Skeletal muscle satellite cell (primary cell): ENCODE data around the gene KRTAP27-1. TPM values are rescaled to one million over a fixed set of nuclear protein-coding genes. Genes with fewer than 3 reads are reported as not detected.

ENCODE experiments used
- H3K27me3 ChIP-seq: 2 replicates; pipeline ENCODE4 v1.7.0; 2013; ENCODE audit warnings: low read length; ENCODE audit not compliant: control insufficient read depth, insufficient read depth
- H3K36me3 ChIP-seq: 2 replicates; pipeline ENCODE4 v1.7.0; 2013; ENCODE audit warnings: mild to moderate bottlenecking, control low read depth, low read length; ENCODE audit not compliant: insufficient read depth
- H3K4me1 ChIP-seq: 2 replicates; pipeline ENCODE4 v1.7.0; 2013; ENCODE audit warnings: low read length; ENCODE audit not compliant: control insufficient read depth, insufficient read depth
- H3K4me2 ChIP-seq: 2 replicates; pipeline ENCODE4 v1.7.0; 2013; ENCODE audit warnings: mild to moderate bottlenecking, low read length
- H3K4me3 ChIP-seq: 2 replicates; pipeline ENCODE4 v1.7.0; 2013; ENCODE audit warnings: low read length
- H3K9ac ChIP-seq: 2 replicates; pipeline ENCODE4 v1.7.0; 2013; ENCODE audit warnings: mild to moderate bottlenecking, low read depth, low read length, moderate library complexity
- H3K9me3 ChIP-seq: replicated peaks from 2 replicates; pipeline ENCODE4 v1.7.0; 2013; ENCODE audit warnings: mild to moderate bottlenecking, control low read depth, low read length
- total RNA-seq: library from RNA; depleted of rRNA; stranded (reverse); fragments of >200 nt; gene quantifications from 2 replicates; pipeline ENCODE4 v1.2.3, GENCODE V29; 2012; rRNA removed

KRTAP27-1 gene, protein sequence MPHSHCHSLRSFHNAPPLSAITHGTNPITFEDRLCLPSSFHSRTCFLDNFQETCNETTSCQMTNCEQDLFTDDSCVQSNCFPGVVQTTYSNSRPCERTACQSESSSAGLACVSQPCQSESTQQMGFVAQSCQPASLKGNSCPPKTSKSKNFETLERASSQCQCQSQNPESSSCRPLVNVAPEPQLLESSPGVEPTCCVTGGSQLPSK
- total RNA-seq = not detected in 2 replicates

DNA sequence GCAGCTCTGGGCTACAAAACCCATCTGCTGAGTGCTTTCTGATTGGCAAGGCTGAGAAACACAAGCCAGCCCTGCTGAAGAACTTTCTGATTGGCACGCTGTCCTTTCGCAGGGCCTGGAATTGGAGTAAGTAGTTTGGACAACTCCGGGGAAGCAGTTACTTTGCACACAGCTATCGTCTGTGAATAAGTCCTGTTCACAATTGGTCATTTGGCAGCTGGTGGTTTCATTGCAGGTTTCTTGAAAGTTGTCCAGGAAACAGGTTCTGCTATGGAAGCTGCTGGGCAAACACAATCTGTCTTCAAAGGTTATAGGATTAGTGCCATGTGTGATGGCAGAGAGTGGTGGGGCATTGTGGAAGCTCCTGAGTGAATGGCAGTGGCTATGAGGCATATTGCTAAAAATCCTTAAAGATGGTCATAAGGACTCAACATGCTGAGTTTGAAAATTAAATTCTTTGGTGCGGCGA is at the start of gene KRTAP27-1:
Gene KRTAP27-1, minus strand, starts transcription at position 419 of the 469 bp plus-strand sequence. Its CDS starts 26 bp downstream, at position 393.
- H3K9me3 ChIP-seq = peaks cover 3% of the 10 kb centered on the region
- H3K36me3 ChIP-seq = no peaks in the 10 kb centered on the region
- no peaks in the 10 kb centered on the region for H3K4me1 ChIP-seq
- no peaks in the 10 kb centered on the region for H3K27me3 ChIP-seq
- H3K4me2 ChIP-seq = no peak within 1 kb of the TSS
- no peak within 1 kb of the TSS for H3K4me3 ChIP-seq
- no peak within 1 kb of the TSS for H3K9ac ChIP-seq

GRCh38 chr21:30382201-30382600 is 44.7 kb upstream of the KRTAP27-1 start:
- Histone ChIP-seq H3K4me3 (no peak overlapping the region), H3K27me3 (no peaks in the 10 kb centered on the region), H3K4me2 (no peak overlapping the region), H3K4me1 (no peaks in the 10 kb centered on the region), H3K36me3 (no peaks in the 10 kb centered on the region), H3K9ac (no peak overlapping the region), H3K9me3 (peaks cover 4% of the 10 kb centered on the region)

DNA sequence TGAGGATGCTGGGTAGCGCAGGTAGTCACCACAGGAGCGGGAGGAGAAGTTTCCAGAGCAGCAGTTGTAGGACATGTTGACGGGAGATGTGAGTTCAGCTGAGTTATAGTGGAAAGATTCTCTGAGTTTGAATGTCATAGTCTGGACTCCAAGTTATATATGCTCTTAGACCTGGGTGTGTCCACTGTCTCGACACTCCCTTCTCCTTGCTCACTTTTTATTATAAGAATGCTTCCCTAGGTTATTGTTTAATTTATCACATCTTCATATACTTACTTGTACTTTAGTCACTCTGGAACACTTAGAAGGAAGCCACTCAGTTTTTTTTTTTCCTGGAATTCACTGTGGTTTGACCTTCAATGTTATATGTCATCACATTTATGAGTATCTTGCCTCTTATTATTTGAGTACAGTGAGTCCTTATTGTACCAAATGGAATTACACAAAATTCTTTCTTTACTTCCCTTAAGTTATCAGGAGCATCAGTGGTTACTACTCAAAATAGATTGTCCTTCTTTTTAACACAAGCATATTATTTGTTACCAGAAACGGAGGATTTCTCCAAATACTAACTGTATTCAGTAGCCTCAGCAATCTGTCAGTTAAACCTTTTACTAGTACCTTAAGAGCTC is 34.8 kb upstream of the KRTAP27-1 start, which contains the start of gene KRTAP13-2:
Gene KRTAP13-2, minus strand, starts transcription at position 133 of the 632 bp plus-strand sequence. Its CDS starts 58 bp downstream, at position 75.
- Histone ChIP-seq H3K4me2 (no peak within 1 kb of the TSS), H3K9ac (no peak within 1 kb of the TSS), H3K36me3 (no peaks in the 10 kb centered on the region), H3K4me1 (no peaks in the 10 kb centered on the region), H3K9me3 (no peaks in the 10 kb centered on the region), H3K27me3 (no peaks in the 10 kb centered on the region), H3K4me3 (no peak within 1 kb of the TSS)

DNA sequence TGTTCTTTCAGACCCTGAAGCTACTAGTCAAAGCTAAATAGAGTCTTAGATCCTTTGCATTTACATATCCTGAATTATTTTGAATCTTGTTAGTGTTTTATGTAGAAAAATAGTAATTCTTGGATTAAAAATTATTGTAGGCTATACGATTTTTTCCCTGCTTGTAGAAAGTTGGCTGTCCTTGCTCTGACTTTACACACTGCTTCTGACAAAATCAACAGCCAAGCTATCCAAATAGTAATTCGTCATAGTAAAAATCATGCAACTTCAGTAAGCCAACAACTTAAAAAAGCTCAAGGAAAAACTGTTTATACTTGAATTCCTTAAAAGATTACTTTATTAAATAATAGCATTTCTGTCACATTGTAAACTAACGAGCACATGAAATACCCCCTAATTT is 18.4 kb upstream of the KRTAP27-1 start:
- peaks cover 4% of the 10 kb centered on the region for H3K9me3 ChIP-seq
- no peak overlapping the region for H3K4me2 ChIP-seq
- H3K4me3 ChIP-seq = no peak overlapping the region
- H3K4me1 ChIP-seq = no peaks in the 10 kb centered on the region
- no peak overlapping the region for H3K9ac ChIP-seq
- no peaks in the 10 kb centered on the region for H3K36me3 ChIP-seq
- no peaks in the 10 kb centered on the region for H3K27me3 ChIP-seq

DNA sequence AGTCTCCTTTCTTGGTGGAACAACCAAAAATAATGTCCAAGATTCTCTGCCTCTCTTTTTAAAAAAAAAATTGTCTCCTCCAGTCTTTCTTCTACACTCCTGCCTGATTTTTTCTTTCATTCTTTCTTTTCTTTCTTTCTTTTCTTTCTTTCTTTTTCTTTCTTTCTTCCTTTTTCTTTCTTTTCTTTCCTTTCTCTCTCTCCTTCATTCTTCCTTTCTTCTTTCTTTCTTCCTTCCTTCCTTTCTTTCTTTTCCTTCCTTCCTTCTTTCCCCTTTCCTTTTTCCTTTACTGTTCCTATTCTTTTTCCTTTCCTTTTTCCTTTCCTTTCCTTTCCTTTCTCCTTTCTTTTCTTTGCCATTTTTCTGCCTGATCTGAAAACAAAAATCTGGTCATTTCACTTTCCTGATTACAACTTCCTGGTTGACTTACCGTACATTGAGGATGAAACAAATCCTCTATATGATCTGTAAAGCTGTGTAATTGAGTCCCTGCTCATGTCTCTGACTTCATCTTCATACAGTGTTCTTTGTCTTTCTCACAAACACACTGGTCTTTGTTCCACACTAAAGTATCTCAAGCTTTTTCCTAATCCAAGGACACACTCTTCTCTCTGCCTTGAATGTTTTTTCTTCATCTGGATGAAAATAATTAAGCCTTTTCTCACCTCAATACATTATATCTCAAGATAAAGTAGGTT is 17.0 kb upstream of the KRTAP27-1 start:
- Histone ChIP-seq H3K27me3 (no peaks in the 10 kb centered on the region), H3K4me3 (no peak overlapping the region), H3K9ac (no peak overlapping the region), H3K9me3 (peaks cover 4% of the 10 kb centered on the region), H3K4me1 (no peaks in the 10 kb centered on the region), H3K4me2 (no peak overlapping the region), H3K36me3 (no peaks in the 10 kb centered on the region)

DNA sequence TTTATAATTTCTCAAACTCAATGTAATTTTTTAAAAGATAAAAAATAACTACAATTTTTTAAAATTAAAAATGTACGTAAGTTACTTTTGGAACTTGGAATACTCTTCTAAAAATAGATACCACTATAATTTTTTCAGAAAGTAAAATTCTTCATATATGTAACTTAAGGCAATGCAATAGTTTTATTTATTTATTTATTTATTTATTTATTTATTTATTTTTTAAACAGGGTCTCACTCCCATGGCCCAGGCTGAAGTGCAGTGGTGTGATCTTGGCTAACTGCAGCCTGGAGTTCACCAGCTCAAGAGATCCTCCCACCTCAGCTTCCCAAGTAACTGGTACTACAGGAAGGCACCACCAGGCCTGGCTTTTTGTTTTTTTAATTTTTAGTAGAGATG is 14.0 kb upstream of the KRTAP27-1 start:
- H3K9me3 ChIP-seq = peaks cover 3% of the 10 kb centered on the region
- no peaks in the 10 kb centered on the region for H3K36me3 ChIP-seq
- H3K4me1 ChIP-seq = no peaks in the 10 kb centered on the region
- H3K4me2 ChIP-seq = no peak overlapping the region
- no peak overlapping the region for H3K4me3 ChIP-seq
- H3K9ac ChIP-seq = no peak overlapping the region
- no peaks in the 10 kb centered on the region for H3K27me3 ChIP-seq

DNA sequence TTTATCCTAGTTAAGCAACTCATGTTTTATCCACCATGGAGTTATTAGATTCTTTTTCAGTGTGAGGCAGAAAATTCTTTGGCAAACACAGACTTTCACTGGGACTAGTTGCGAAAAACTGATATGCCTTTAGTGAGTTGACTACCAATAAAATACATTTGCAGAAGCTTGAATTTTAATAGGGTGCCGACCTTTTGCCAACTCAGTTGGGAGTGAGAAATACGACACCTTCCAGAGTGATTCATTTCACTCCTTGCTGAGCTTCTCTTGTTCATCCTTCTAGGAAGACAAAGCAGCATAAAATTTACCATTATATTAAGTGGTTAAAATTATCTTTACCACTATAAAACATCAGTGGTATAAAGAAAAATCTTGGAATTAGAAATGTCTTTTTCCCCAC is 12.1 kb upstream of the KRTAP27-1 start:
- no peaks in the 10 kb centered on the region for H3K27me3 ChIP-seq
- H3K36me3 ChIP-seq = no peaks in the 10 kb centered on the region
- no peak overlapping the region for H3K4me3 ChIP-seq
- peaks cover 3% of the 10 kb centered on the region for H3K9me3 ChIP-seq
- H3K4me2 ChIP-seq = no peak overlapping the region
- H3K4me1 ChIP-seq = no peaks in the 10 kb centered on the region
- H3K9ac ChIP-seq = no peak overlapping the region

GRCh38 chr21:30348506-30348905 is 11.0 kb upstream of the KRTAP27-1 start, which contains the start of gene KRTAP23-1:
Gene KRTAP23-1 (minus strand): TSS chr21:30348606. CDS start chr21:30348606, 0 bp downstream.
- Histone ChIP-seq H3K4me1 (no peaks in the 10 kb centered on the region), H3K4me2 (no peak within 1 kb of the TSS), H3K4me3 (no peak within 1 kb of the TSS), H3K9ac (no peak within 1 kb of the TSS), H3K9me3 (peaks cover 3% of the 10 kb centered on the region), H3K27me3 (no peaks in the 10 kb centered on the region), H3K36me3 (no peaks in the 10 kb centered on the region)

- H3K9me3 ChIP-seq = peaks cover 3% of the 10 kb centered on the region
- no peak overlapping the region for H3K9ac ChIP-seq
- no peaks in the 10 kb centered on the region for H3K27me3 ChIP-seq
- H3K4me3 ChIP-seq = no peak overlapping the region
- H3K4me1 ChIP-seq = no peaks in the 10 kb centered on the region
- no peaks in the 10 kb centered on the region for H3K36me3 ChIP-seq
- no peak overlapping the region for H3K4me2 ChIP-seq
These were observed 7.5 kb upstream of the KRTAP27-1 start for GRCh38 chr21:30345014-30345413.

DNA sequence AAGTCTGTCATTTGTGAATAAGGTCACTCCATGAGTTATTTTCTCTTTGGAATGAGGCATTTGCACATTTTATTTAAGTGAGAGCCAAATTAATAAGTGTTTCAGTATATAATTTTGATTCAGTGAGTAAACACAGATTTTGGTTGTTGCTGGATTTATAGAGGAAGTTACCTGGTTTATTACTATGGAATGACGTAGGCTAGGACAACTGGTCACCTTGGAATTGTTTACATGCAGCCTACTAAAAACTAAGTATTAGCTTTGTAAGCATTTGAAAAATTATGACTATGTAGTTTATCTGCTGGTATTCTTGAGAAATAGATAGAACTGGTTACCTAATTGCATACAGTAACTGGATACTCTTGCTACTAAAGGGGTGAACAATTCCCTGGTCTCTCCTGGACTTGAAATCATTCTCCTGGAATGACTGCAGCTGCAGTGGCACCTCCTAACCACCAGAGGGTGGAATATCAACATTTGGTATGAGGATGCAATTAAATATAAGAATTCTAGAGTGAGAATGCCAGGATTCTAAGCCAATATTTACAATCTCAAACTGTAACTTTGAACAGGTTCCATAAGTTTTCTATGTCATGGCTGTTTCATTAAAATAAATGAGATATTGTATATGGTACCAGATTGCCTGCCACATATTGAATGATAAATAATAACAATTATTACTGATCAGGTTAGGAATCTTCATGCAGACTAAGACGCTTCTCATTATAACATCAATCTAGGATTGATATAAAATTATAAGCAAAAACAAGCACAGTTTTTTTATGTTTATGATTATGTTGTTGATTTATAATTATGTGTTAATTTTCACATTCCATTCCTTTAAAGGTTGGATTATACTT is 3.5 kb upstream of the KRTAP27-1 start:
- no peaks in the 10 kb centered on the region for H3K9me3 ChIP-seq
- no peak overlapping the region for H3K4me2 ChIP-seq
- no peaks in the 10 kb centered on the region for H3K36me3 ChIP-seq
- no peaks in the 10 kb centered on the region for H3K27me3 ChIP-seq
- no peak overlapping the region for H3K9ac ChIP-seq
- no peaks in the 10 kb centered on the region for H3K4me1 ChIP-seq
- H3K4me3 ChIP-seq = no peak overlapping the region

GRCh38 chr21:30338717-30339116 is 1.2 kb upstream of the KRTAP27-1 start:
- no peaks in the 10 kb centered on the region for H3K36me3 ChIP-seq

More at GRCh38 chr21:30338717-30339116, 1.2 kb upstream of the KRTAP27-1 start:
- Histone ChIP-seq H3K9me3 (peaks cover 3% of the 10 kb centered on the region), H3K27me3 (no peaks in the 10 kb centered on the region), H3K4me2 (no peak overlapping the region), H3K4me1 (no peaks in the 10 kb centered on the region), H3K9ac (no peak overlapping the region), H3K4me3 (no peak overlapping the region)
